ENCODE data around the gene TMEM151A. TPM values are rescaled to one million over a fixed set of nuclear protein-coding genes. Genes with fewer than 3 reads are reported as not detected.

TMEM151A gene
- total RNA-seq, 1 experiment from 2014 or later, result 0.23 TPM

DNA sequence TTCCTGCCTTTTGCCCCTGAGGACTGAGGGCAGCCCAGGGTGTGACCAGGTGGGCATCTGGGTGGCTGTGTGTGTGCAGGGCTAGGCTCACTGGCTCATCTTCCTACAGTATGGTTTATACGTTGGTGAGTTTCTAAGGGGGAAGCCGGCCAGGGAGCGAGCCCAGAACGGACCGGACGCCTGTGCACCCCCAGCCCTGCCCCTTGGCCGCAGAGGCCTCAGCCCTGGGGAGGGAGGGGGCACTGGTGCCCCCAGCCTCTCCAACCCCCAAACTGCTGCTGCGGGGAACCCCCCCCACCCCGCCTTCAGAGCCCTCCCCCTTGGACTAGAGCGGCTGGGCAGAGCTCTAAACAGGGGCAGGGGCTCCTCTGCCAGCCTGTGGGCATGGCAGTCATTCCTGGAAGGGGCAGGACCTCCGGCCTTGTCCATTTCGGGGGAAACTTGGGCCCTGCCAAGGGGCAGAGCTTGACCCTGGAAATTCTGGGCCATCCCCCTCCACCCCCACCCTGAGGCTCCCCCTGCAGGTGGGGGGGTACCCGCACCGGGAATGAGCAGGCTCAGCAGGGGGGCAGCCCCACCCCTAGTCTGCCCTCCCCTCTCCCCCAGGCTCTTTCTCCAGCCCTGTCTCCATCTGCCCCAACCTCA, 8.1 kb upstream of the TMEM151A start:
- no peak for DNase-seq (ENCODE audit: low read depth)

DNA sequence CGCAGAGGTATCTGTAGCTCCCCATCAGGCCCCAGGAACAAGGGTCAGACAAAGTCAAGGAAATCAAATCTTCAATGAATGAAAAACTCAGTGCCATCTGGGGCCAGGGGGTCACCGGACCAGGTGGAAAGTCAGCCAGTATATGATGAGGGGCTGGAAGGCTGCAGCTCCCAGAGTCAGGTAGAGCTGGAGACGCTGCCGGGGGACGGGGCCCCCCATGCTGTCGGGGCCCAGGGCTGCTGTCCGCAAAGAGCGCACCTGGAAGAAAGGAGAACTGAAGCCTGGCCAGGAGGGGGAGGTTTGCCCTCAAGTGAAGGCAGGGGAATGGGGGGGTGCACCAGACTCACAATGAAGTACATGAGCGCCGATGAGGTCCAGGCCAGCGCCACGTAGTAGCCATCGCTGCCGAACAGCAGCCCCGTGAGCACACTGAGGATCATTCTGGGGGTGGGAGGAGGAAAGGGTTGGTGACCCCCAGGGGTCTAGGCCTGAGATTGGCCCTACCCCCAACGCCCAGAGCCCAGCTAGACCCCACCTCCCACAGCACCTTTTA, 7.1 kb upstream of the TMEM151A start:
- DNase-seq (ENCODE audit: low read depth), result no peak

DNA sequence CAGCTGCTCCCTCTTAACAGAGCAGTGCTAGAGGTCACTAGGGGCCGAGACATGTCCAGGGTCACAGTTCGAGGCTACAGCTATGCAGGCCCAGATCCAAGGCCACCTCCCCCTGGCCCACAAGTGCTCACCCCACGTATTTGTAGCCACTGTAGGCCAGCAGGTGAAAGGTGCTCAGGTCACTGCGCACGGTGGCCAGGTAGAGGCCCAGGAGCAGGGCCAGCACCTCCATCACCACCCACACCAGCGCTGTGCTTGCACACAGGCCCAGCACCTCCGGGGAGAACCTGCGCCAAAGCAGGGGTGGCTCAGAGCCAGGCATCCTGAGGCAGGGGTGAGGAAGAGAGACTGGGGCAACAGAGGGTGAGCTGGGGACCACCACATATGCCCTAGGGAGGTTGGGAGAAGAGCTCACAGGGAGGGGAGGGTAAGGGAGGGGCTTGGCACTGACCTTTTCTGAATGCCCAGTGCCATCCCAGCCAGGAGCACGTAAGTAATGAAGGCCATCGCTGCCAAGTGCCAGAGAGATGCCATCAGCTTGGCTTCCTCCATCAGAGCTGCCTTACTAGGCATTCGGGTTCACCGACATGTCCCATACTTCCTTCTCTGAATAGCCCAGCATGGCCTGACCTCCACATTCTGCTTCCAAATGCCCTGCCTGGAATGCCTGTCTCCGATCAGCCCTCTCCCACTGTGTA, 6.3 kb upstream of the TMEM151A start:
- DNase-seq (ENCODE audit: low read depth), result no peak

DNA sequence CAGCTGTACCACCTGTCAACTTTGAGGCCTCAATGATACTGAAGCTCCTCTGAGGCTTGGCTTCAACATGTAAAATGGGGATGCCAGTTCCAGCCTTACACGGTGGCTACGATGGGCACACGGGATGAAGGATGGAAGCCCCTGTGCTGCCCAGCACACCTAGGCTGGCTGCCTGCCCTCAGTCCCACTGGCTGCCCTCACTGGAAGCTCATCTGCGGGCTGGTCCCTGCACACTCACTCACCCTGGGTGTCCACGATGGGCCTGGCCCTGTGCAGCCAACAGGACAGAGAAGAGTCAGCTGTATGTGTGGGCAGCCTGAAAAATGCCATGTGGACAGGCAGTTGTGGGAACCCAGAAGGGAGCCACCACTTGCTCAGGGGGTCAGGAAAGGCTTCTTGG, 5.0 kb upstream of the TMEM151A start:
- DNase-seq (ENCODE audit: low read depth), result no peak

DNA sequence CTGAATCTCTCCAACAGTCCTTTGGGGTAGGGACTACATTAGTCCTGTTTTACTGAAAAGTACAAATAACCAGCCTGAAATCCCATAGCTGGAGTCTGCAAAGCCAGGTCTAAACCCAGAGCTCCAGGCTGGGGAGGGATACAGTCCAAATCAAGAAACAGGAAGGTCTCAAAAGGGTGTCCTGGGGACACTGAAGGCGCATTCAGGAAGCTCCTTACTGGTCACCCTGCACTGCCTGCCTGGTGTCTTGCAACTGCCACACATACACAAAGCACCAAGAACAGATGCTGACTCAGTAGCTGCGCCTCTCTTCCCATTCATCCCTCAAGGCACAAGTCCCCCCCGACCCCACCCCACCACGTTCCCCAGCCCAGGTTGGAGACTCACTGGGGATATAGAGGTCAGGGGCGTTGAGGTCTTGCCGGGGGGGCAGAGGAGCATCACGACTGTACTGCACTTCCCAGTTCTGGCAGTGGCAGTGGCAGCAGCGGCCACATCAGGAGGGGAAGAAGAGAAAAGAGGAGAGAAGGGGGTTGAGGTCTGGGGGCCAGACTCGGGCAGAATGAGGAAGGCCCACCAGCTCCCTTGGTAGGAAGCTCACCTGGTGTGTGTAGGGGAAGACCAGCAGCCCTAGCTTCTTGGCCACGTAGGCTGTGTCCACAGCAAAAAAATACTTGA, 4.3 kb upstream of the TMEM151A start:
- no peak for DNase-seq (ENCODE audit: low read depth)

DNA sequence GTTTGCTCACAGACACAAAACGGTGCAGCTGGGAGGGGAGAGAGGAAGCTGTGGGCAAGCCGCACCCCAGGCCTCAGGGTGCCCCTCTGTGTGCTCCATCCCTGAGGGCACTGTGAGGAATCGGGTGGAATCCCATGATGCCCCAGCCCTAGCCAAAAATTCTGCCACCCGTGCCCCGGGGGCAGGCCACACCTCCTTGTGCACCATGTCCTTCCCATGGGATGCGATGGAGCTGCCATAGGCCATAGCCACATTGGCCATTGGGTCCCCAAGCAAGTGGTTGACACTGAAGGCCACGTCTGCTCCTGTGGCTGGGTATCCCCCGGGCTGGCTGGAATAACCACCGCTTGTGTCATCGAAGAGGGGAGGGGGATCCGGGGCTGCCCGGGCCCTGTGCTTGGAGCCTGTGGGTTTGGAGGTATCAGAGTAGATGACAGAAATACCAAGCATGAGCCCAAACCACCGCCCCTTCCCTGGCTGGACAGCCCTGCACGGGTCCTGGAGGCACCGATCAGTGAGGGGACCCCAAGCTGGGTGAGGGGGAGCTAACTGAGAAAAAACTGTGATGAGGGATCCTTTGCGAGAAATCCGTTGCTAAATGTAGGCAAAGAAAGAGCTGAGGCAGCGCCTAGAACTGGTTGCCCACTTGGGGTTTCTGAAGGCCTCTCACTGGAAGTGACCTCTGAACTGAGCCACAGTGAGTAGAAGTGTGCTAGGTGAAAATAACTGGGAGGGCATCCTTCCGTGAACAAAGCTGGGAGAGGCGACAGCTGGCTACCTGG, 3.6 kb upstream of the TMEM151A start:
- no peak for DNase-seq (ENCODE audit: low read depth)

DNA sequence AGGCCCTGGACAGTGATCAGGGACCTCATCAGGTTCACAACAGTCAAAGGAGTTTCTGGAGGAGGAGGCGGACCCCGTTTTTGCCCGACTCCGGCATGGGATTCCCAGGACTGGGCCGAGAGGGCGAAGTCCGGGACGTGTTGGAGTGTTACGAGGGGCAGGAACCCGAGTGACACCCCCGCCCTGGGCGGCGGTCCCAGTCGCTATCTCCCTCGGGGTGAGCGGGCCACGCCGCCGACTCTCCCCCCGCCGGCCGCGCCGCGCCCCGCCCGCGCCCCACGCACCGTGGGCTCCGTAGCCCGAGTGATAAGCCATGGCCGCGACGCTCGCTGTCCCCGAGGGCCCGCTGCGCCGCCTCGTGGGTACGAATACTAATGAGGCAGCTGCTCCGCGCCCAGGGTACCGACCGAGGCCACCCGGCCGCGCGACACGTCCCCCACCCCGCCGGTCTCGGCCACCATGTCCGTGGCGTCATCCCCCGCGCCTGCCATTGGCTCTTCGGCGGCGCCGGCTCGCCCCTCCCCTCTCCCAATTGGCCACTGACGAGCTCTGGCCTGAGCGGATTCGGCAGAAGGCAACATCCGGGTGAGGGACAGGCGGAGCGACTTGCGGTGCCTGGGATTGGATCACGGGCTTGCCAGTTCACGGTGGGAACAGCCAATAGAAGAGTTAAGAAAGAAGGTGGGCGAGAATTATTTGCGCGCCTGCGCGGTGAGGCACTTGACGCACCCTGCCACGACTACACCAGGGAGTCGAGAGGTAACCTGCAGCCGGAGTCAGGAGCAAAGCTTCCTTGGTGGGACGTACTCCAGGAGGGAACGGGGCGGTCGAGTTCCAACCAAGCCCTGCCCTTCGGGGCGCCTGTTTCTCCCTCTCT, 2.8 kb upstream of the TMEM151A start, which contains the start of gene YIF1A:
Gene YIF1A (minus strand): TSS at position 473 of the 877 bp plus-strand sequence. CDS start 158 bp downstream, at position 315.
- peak; percentile 98 for DNase-seq (ENCODE audit: low read depth)

DNA sequence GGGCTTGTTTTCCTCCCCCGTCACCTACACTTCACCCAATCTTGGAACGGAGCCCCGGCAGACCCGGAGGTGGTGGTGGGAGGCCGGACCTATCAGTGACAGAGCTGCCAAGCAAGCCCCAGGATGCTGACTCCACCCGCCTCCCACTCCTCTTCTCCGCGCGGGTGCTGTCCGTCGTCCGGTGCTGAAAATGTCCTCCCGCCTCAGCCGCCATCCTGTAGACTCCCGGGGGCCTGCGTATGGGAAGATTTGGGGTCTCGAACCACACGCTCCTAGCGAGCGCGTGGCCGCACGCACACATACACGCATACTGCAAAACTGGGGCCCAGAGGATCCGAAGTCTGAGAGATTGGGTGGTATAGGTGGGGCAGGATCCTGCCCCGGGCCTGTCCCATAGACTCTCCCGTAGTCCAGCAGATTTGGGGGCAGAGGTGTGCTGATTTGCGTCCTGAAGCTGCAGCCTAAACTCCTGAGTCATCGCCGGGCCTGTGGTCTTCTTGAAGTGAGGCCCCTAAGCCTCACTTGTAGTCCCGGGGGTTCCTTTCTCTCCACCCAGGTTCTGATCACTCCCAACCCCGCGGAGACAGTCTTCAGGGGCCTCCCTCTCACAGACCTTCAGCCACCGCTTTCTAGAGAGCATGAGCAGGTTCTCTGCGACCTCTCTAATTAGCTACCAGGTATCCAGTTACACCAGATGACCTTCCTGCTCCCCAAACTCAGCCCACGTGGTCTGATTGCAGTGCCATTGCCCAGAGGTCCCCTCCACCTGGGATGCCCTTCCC, 2.0 kb upstream of the TMEM151A start:
- no peak for DNase-seq (ENCODE audit: low read depth)

DNA sequence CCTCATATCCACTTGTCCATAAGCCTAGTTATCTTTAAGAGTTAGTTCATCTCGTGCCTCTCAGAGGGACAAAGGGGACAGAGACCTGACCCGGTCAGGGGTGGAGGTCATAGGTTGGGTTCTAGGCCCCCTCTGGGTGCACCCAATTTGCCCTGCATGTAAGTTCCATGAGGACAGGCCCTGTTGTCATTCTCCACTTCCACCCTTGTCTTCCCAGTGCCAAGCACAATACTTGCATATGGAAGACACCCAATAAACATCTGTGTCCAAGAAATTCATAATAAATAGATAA, 1.4 kb upstream of the TMEM151A start:
- no peak for DNase-seq (ENCODE audit: low read depth)

DNA sequence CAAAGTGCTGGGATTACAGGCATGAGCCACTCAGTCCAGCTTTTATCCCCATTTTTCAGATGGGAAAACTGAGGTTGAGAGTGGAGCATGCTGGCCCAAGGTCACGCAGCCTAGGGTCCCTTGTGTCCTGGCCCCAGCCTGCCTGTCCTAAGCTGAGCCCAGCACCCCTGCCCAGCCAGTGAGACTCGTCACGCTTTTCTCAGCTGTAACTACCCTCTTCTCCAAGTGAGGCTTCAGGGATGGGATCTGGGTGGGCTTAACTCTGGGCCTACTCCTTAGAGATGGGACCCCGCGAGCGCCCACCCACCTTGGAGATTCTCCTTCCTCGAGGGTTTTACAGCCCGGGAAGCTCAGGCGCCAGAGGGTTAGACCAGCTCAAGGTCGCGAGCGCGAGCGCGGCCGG, 390 bp upstream of the TMEM151A start:
- no peak for DNase-seq (ENCODE audit: low read depth)

DNA sequence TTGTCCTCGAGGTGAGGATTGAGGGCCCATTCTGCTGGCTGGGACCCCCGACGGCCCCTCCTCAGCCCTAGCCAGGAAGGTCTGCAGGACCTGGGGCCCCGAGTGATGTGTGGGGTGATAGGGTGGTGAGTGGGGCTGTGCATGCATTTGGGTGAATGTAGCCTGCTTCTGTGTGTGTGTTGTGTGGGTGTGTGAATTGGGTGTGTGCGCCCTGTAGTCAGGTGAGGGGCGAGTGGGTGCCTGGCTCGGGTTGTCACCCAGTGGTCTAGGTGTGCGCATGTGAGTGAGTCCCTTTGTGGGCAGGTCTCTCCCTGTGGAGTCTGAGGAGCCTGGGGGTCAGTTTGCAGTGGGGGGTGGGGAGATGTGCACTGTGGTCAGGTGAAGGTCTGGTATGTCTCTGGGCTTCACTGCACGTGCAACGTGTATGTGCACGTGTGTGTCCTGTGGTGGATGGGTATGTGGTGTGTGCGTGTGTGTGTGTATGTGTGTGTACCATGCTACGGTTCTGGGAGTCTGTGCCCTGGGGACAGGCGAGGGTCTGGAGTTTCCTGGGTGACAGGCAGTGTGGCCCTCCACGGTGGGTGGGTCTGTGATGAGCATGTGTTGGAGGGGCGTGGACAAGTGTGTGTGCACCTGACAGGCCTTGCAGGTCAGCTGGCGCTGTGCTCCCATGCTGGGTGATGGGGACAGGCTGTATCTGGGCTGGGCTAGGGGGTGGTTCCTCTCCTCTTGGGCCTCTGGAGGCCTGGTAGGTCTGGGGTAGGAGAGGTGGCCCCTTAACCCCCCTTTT, 1.0 kb downstream of the TMEM151A start:
- no peak for DNase-seq (ENCODE audit: low read depth)

DNA sequence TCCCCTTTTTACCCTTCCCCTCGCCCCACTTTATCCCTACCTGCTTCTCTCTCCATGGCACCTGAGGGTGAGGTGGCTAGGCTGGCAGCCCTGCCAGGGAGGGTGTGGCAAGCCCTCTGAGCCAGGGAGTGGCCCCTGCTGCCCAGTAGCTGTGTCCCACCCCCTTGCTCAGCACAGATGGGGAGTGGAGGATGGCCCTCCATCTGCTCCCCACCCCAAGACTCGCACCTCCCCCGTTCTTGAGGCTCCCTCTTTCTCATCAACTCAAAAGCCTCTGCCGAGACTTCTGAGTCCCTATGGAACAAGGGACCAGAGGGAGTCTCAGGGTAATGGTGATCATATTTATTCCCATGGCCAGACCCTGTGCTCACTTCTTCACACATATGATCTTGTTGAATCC, 1.7 kb downstream of the TMEM151A start:
- no peak for DNase-seq (ENCODE audit: low read depth)

DNA sequence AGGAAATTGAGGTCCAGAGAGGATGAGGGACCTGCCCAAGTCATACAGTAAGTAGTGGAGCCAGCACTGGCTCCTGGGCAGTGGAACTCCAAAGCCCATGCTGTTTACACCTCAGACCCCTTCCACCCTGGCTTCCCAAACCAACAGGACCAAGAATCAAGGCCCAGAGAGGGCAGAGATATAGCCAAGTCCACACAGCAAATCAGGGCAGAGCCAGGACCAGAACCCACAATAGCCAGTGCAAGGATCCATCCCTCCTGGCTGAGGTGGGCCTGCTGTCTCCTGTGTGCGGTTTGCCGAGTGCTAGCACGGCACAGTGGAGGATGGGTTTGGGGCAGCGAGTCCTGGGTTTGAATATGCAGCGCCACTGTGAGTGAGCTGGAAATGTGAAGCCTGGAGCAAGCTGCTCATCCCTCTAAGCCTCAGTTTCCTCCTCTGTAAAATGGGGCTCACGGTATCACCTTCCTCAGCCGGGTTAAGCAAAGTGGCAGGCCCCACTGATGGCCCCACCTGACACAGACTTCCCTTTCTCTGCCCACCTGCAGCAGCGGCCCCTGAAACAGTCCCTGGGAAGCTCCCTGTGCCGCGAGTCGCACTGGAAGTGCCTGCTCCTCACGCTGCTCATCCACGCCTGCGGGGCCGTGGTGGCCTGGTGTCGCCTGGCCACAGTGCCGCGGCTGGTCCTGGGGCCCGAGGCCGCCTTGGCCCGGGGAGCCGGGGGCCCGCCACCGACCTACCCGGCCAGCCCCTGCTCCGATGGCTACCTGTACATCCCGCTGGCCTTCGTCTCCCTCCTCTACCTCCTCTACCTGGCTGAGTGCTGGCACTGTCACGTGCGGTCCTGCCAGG, 2.3 kb downstream of the TMEM151A start:
- DNase-seq (ENCODE audit: low read depth), result no peak

DNA sequence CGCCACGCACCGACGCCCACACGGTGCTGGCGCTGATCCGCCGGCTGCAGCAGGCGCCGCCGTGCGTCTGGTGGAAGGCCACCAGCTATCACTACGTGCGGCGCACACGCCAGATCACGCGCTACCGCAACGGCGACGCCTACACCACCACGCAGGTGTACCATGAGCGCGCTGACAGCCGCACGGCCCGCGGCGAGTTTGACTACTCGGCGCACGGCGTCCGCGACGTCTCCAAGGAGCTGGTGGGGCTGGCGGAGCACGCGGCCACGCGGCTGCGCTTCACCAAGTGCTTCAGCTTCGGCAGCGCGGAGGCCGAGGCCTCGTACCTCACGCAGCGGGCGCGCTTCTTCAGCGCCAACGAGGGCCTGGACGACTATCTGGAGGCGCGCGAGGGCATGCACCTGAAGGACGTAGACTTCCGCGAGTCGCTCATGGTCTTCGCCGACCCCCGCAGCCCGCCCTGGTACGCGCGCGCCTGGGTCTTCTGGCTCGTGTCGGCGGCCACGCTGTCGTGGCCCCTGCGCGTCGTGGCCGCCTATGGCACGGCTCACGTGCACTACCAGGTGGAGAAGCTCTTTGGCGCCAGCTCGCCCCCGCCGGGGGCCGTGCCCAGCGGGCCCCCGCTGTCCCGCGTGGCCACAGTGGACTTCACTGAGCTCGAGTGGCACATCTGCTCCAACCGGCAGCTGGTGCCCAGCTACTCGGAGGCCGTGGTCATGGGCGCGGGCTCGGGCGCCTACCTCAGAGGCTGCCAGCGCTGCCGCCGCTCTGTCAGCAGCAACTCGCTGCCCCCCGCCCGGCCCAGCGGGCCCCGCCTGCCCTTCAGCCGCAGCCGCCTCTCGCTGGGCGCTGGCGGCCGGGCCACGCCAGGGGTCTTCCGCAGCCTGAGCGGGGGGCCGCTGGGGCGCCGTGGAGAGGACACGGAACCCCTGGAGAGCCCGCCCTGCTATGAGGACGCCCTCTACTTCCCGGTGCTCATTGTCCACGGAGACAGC, 3.2 kb downstream of the TMEM151A start:
- no peak for DNase-seq (ENCODE audit: low read depth)

DNA sequence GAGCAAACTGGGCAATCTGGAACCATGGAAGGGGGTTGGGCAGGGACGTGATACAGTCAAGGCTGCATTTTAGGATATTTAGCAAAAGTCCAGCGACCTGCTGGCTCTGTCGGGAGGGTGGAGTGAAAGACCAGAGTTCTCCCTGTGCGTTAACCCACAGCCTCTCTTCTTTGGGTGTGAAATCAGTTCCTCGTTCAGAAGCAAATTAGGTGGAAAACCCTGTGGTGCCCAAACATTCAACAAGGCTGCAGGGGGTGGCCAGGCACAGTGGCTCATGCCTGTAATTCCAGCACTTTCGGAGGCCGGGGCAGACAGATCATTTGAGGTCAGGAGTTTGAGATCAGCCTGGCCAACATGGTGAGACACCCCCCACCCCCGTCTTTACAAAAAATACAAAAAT, 5.9 kb downstream of the TMEM151A start:
- no peak for DNase-seq (ENCODE audit: low read depth)

DNA sequence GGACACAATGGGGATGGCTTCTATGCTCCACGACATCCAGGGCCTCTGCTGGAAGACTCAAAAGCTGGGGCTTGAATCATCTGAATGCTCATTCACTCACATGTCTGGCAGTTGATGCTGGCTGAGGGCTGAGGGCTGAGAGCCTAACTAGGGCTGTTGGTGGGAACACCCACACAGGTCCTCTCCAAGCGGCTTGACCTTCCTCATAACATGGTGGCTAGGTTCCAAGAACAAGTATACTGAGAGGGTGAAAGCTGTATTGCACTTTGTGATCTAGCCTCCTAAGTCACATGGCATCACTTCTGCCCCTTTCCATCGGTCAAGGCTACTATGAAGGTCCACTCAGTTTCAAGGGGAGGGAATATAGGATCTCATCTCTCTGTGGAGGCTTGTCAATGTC, 7.5 kb downstream of the TMEM151A start:
- DNase-seq (ENCODE audit: low read depth), result no peak

DNA sequence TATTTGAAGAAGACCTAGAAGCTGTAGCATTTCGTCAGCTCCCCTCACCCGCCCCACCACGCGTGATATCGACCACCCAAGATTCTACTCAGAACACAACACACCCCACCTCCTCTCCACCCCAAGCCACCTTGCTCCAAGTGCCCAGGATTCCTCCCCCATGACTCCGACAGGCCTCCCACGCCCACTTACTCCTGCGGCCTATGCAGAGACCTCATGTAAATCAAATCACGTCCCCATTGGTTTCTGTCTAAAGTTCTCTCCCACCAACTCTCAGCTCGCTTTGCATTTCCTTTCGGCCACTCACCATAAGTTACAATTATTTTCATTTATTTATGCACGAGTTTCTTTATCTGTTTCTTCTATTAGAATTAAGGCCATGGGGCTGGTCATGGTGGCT, 11.0 kb downstream of the TMEM151A start:
- no peak for DNase-seq (ENCODE audit: low read depth)

Measured in LHCN-M2 (cell line).